Endometrium (tissue), 2 donors: Measurements from ENCODE around the gene MINDY3.
"Not testable (repeated sequence)": the region's sequence is repeated elsewhere in the genome, so short reads cannot be mapped to it uniquely, and the experiment has no call there.

ENCODE experiments used
- FAIRE-seq: peaks from 2 replicates; lab custom pipeline; 2012; peaks lifted over from hg19 to GRCh38; lab: Jason Lieb, UNC
- donor health status: control.
- donor health status: control.

Gene MINDY3

DNA sequence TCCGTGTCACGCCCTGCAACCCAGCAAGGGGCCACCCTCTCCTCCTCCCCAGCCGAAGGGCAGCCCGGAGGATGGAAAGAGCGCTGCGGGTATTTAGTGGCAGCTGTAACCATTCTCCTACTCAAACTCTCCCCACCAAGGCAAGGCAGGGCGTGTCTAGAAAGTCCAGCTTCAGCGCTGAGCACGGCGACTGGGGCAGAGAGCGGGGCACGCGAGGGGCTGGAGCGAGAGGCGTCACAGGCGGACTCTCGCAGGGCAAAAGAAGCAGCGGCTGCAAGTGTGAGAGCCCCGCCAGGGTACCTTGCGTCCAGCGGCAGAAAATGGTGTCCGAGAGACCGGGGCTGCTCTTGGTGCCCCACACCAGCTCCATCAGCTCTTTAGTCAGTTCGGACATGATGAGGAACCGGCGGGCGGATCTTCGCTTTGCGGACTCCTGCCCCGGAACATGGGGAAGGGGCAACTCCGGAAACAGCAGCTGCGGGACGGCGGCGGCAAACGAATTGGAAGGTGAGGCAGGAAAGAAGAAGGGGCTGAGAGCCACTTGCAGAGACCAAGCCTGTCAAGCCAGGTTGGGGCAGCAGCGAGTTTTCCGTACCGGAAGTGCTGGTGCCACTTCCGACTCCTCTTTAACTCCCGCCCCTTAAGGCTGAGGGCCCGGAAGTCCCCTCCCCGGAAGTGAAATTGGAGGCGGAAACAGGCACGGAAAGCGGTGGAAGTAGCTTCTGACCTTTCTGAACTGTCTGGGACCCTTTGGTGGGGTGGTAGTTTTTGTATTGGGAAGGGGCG lies at the start of gene MINDY3:
Gene MINDY3 (minus strand): TSS at position 602 of the 786 bp plus-strand sequence. CDS start 208 bp downstream, at position 394.
- peak; percentile 43 for FAIRE-seq

DNA sequence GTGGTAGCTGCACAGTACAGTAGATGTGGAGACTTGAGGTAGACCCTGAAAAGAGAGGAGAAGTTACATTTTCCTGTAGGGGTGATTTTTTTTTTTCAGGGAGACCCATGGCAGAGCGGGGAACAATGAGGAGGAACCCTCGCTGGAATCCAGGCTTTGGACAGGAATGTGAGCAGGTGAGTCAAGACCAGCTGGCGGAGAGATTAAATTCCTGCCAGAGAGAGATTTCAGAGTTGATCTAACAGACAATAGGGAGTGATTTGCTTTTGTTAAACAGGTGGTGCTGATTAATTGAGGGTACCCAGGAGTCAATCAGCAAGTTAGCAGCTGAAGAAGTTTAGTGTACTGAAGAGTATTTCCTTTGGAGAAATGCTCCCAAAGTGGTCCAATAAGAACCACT lies 41.6 kb upstream of the MINDY3 start:
- no peak for FAIRE-seq

DNA sequence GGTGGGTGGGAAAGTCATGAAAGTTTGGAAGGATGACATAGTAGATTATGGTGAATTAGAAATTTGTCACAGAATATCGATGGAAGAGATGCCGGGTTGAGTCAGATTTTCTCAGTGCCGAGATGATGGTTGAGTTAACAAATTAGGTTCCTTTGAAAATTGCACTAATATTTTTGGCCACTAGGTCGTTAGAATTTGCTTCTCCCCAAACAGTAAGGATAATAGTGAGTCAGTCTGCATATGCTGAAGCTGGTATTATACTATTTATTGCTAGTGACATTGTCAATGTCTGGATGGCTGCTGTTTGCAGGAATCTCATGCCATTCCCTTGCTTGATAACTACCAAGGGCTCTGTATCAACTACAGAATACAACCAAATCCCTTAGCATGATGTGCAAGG lies 37.7 kb upstream of the MINDY3 start:
- FAIRE-seq = no peak

DNA sequence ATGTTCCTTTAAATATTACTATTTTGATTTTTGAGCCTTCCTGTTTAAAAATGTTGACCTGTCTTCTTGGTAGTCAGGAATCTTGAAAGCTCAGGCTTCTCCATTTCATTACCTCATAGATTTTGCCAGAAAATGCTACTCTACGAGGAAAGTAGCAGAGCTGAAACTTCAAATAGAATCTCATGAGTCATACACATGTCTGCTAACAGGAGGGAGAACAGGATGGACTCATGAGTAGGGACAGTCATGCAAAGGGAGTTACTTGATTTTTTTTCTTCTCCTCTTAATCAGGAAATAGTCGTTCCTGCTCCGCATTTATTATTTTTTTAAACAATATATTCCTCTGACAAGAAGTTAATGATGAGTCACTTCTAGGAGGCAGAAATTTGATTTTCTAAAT lies 37.0 kb upstream of the MINDY3 start:
- no peak for FAIRE-seq

DNA sequence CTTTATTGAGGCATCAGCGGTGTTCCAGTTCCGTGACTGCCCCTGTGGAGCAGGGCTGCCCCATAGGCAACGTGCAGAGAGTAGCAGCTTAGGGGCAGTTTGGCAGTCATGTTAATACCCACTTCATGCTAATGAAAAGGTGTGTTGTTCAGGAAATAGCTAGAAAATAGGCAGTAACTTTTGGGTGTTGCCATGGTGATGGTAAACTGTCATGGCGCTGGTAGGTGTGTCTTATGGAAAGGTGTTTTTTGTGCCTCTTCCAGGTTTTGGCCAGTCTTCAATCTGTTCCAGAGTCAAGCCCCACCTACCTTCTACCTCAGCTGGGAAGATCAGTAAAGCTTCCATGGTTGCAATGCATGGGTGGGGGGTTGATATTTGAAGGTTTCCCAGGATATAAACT lies 36.3 kb upstream of the MINDY3 start:
- no peak for FAIRE-seq

DNA sequence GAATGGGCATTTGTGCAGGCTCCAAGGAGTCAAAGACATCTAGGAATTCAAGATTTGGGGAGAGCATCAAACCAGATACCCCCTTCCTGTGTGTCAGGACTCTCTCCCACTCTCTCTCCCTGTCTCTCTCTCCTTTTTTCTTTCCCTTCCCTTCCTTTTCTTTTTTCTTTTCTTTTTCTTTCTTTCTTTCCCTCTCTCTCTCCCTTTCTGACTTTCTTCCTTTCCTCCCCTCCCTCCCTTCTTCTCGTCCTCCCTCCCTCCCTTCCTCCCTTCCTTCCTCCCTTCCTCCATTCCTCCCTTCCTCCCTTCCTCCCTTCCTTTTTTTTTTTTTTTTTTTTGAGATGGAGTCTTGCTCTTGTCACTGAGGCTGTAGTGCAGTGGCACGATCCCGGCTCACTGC lies 24.1 kb upstream of the MINDY3 start:
- FAIRE-seq = no peak

DNA sequence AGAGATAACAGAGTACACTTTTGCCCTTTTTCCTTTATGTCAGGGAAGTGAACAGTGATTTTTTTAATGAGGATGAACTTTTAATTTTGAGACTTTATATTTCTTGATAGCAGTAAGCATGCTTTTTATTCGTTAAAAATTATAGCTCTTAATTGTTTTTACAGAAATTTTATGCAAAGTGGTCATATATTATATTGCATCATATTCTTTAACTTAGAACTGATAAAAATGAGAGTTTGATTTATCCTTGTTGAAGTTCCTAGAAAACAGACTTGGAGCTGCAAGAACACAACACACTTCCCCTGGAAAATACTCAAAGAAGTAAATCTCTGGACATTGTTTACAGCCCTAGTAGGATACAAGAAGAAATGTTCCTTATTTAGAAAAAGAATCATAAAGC lies 21.2 kb upstream of the MINDY3 start:
- no peak for FAIRE-seq

DNA sequence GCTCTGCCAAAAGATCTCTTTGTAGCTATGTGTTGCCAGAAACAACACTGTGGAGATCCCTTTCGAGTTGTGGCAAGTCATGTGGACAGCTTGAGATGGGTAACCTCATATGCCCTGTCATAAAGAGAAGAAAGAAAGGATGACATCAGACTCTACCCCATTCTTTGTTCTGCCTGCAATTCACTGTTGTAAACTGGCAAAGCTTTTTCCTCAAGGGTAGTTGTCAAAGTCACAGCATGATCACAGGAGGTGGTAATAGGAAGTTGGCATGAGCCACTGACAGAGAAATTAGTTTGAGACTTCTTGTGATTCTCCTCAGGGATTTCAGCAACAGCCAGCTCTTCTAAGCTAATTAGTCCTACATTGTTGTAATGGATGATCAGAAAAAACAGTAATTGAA lies 19.4 kb upstream of the MINDY3 start:
- no peak for FAIRE-seq

DNA sequence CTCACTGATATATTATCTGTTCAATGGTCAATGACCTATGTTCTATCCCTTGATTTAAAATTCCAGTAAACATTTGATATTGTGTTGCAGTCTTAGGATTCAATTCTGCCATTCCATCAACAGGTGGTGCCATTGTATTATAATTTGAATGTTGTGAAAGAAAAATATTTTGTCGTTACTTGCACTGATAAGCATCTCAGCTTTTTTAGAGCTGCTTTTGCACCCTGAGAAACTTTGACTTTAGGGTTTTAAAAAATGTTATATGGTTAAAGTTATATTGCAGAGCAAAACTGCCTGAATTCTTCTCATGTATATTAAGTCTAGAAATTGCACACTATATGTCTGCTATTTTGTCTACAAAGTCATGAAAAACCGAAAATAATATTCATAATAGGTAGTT lies 18.8 kb upstream of the MINDY3 start:
- peak; percentile 88 for FAIRE-seq

DNA sequence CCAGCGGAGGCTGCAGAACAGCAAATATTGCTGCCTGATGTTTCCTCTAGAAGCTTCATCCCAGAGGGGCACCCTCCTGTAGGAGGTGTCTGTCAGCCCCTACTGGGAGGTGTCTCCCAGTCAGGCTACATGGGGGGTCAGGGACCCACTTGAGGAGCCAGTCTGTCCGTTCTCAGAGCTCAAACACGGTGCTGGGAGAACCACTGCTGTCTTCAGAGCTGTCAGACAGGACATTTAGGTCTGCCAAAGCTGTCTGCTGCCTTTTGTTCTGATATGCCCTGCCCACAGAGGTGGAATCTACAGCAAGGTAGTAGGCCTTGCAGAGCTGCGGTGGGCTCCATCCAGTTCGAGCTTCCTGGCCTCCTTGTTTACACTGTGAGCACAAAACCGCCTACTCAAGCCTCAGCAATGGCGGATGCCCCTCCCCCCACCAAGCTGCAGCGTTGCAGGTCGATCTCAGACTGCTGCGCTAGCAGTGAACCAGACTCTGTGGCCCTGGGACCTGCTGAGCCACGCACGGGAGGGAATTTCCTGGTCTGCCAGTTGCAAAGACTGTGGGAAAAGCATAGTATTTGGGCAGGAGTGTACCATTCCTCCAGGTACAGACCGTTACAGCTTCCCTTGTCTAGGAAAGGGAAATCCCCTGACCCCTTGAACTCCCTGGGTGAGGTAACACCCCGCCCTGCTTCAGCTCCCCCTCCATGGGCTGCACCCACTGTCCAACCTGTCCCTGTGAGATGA lies 17.7 kb upstream of the MINDY3 start:
- FAIRE-seq = no peak

DNA sequence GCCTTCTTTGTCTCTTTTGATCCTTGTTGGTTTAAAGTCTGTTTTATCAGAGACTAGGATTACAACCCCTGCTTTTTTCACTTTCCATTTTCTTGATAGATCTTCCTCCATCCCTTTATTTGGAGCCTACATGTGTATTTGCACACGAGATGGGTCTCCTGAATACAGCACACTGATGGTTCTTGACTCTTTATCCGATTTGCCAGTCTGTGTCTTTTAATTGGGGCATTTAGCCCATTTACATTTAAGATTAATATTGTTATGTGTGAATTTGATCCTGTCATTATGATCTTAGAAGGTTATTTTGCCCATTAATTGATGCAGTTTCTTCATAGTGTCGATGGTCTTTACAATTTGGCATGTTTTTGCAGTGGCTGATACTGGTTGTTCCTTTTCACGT lies 16.0 kb upstream of the MINDY3 start:
- FAIRE-seq = not testable (repeated sequence)

DNA sequence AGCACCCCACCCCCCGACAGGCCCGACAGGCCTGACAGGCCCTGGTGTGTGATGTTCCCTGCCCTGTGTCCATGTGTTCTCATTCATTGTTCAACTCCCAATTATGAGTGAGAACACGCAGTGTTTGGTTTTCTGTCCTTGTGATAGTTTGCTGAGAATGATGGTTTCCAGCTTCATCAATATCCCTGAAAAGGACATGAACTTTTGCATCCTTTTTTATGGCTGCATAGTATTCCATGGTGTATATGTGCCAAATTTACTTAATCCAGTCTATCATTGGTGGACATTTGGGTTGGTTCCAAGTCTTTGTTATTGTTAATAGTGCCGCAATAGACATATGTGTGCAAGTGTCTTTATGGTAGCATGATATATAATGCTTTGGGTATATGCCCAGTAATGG lies 12.3 kb upstream of the MINDY3 start:
- FAIRE-seq = not testable (repeated sequence)

DNA sequence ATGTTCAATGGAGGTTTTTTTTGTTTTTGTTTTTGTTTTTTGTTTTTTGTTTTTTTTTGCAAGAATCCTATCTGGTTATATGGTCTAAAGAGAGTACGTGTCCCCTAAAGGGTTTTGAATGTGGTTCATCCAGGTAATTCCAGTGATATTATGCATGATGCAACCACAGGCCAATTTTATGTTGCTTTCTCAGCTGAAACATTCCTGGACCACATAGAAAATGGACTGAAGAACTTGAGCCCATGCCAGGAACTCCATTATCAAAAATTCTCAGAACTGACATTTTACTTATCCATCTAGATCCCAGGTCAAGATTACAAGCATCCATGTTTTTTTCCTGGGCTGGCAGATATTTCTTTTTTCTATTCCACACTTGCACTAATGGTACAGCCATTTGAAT lies 11.5 kb upstream of the MINDY3 start:
- no peak for FAIRE-seq

DNA sequence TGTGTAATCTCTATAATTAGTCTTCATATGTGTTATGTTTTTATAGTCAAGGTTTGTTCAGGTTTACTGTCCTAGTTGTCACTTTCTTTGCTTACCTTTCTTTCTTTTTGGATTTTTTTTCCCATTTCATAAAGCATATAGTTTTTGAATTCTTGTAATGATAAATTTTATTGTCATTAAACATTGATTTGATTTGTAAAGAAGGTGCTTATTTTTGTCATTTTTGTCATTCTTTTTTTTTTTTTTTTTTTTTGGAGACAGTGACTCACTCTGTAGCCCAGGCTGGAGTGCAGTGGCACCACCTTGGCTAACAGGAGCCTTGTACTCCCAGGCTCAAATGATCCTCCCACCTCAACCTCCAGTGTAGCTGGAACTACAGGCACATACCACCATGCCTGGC lies 9.6 kb upstream of the MINDY3 start:
- no peak for FAIRE-seq

DNA sequence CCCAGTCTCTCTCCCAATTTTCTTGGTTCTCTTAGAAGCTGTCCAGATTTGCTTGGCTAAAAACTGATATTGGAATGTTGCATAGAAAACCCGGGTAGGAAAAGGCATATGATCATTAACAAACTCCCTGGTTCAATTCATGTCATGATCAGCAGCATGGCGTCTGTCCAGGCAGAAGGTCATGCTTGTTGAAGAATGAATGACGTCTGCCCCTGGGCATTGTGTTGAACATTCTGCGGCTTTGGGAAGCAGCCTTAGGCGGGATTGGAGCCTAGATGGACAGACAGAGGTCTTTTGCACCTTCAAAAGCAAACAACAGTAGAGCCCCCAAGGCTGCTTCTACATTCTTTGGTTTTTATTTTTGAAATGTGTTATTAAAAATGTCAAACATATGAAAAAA lies 7.7 kb upstream of the MINDY3 start:
- FAIRE-seq = no peak

DNA sequence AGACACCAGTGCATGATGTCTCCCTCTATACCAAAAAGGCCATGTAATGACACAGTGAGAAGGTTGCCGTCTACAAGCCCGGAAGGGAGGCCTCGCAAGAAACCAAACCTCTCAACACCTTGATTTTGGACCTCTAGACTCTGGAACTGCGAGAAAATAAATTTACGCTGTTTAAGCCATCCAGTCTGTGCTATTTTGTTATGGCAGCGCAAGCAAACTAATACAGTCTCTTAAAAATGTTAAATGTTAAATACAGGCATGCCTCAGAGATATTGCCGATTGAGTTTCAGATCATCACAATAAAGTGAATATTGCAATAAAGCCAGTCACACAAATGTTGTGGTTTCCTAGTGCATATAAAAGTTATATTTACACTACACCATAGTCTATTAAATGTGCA lies 5.0 kb upstream of the MINDY3 start:
- no peak for FAIRE-seq

DNA sequence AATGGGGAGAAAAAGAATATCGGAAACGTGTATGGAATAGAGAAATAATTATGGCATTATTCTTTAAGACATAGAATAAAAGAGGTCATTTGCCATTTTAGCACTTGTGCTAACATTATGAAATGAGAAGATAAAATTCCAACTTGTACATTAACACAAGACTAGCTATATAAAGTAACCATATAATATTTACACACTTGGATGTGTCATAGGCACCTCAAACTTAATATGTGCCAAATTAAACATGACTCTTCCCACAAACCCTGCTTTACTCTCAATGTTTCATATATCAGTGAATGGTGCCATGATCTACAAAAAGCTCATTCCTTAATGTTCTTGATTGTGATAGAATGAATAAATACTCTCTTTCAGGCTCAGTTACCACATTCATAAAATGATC lies 4.1 kb upstream of the MINDY3 start:
- no peak for FAIRE-seq

DNA sequence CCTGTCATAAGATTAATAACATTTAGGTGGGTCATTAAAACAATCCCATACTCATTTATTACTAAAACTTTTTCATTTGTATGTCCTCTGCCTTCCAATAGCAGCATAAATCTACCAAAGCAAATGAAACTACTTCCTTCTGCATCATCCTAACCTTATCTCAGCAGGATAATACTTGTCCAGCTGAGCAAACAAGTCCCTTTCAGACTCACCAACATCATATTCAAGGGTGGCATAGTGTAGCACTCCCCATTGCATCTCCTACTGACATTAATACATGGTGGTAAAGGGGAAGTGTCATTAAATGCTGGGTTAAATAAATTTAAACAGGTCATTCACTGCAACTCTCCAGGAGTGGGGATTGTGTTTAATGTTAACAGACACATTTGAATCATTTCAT lies 3.4 kb upstream of the MINDY3 start:
- no peak for FAIRE-seq

DNA sequence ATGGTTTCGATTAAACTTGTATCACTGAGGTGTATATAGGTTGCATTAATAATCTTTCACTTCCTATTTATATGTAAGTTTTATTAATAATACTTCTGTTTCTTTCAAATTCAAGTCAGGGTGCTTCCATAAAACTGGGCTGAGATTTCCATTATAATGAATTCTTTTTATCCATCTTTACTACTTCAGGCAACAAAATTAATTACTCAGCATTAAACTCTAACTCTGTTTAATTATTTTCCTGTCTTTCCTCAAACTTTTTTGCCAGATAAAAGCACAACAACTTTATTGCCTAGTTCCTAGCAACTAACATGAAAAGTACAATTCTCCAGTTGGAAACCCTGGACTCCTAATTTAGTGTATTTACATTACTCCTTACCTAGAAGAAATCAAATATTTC lies 3.0 kb upstream of the MINDY3 start:
- no peak for FAIRE-seq

DNA sequence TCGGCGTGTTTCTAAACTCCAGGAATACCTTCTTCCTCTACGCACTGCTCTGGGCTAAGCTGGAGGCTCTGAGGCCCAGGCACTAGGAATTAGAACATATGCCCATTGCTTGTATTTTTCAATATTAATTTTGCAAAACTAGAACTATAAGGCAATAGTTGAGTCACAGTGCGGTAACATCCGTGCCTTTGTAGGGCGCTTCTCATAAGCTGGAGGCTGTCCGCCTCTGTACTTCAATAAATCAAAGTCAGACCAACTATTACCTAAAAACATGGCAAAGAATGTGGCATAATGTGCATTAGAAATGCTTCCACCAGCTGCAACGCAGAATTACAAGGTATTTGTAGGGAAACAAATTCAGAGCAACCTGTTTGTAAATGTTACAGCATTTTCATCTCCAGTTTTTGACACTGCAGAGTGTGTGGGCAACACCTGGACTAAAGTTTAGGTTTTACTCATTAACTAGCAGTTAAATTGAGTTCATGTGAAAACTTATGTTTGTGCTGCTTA lies 440 bp upstream of the MINDY3 start:
- no peak for FAIRE-seq

DNA sequence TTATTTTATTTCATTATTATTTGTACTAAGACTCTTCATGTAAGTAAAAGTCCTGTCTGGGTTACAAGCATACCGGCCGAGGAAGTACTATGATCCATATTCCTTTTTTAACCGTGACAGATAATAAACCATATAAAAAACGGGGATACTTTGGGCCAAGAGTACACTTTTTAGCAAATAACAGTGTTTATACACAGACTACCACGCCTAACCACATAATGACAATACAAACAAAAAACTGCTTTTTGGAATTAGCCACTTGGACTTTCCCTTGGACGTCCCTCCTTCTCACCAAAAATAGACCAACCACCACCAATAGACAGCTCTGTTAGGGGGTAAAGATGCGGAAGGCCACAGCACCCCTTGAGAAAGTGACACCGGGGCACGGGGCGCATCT lies 800 bp downstream of the MINDY3 start:
- no peak for FAIRE-seq

DNA sequence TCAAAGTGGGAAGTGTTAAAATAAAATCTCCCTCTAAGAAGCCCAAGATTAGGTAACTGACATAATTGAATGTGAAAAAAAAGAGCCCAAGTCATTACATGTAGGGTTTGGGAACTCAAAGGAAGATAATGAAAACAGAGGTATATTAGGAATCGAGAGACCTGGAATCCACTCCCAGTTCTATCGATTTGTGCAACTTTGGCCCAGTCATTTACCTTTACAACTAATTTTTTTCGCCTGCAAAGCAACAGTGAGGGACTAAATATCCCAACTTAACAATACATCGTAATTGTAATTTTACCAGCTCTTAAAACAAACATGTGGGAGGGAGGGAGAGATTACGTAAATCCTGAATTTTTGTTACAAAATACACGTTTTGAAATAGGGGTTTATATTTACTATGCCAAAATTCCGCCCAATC lies 1.4 kb downstream of the MINDY3 start:
- FAIRE-seq = no peak

DNA sequence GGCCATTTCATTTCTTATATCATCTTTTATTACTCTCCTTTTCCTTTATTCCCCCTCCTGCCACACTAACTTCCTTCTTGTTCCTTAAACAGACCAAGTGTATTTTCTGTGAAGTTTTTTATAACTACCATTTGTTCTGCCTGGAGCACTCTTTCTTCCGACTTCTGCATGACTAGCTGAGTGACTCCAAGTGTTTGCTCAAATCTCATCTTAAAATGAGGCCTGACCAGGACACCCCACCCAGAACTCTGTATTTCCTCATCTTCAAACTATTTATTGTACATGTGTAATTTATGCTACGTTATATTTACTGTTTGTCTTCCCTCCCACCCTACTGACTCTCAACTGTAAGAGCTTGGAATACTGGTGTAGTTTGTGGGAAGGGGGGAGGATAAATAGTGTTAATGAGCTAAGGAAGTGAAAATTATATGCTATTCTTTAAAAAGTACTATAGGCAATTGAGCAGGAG lies 3.2 kb downstream of the MINDY3 start:
- FAIRE-seq = no peak
